Activated T-cell treated with anti-CD3 and anti-CD28 coated beads, Interleukin-2, amount 50 U/mL, for 4 hours (primary cell): ENCODE results near the gene PHLDB2. TPM values are rescaled to one million over a fixed set of nuclear protein-coding genes. Genes with fewer than 3 reads are reported as not detected.
A peak's percentile ranks its signal among the peaks of the same experiment; 100 is the strongest.

Experiments
- ATAC-seq, 2 donors: fragments of 200-7000 bp; cut with Tn5 transposase; one replicate each; pipeline ENCODE4 v1.10.0; 2021
- DNase-seq: peaks from one replicate; pipeline ENCODE4 v3.0.0-alpha.2; 2020
- H3K27me3 Mint-ChIP-seq: one replicate; pipeline ENCODE4 v1.8.0; 2021; ENCODE audit warnings: low read depth, mixed read lengths
- H3K36me3 Mint-ChIP-seq: one replicate; pipeline ENCODE4 v1.8.0; 2022; ENCODE audit warnings: mixed read lengths; ENCODE audit not compliant: insufficient read depth
- H3K4me1 Mint-ChIP-seq: one replicate; pipeline ENCODE4 v1.8.0; 2021; ENCODE audit warnings: low read depth, mixed read lengths
- H3K4me3 Mint-ChIP-seq: one replicate; pipeline ENCODE4 v1.8.0; 2021; ENCODE audit warnings: mild to moderate bottlenecking, moderate library complexity, mixed read lengths
- H3K9me3 Mint-ChIP-seq: one replicate; pipeline ENCODE4 v1.8.0; 2021; ENCODE audit warnings: mixed read lengths
- total RNA-seq, 3 donors: library from RNA; stranded (reverse); gene quantifications; one replicate each; pipeline ENCODE4 v1.2.1, GENCODE V29; 2021

The PHLDB2 gene
- total RNA-seq, 3 donors from 2014 or later, result 0.66 to 0.82 (median 0.76) TPM

DNA sequence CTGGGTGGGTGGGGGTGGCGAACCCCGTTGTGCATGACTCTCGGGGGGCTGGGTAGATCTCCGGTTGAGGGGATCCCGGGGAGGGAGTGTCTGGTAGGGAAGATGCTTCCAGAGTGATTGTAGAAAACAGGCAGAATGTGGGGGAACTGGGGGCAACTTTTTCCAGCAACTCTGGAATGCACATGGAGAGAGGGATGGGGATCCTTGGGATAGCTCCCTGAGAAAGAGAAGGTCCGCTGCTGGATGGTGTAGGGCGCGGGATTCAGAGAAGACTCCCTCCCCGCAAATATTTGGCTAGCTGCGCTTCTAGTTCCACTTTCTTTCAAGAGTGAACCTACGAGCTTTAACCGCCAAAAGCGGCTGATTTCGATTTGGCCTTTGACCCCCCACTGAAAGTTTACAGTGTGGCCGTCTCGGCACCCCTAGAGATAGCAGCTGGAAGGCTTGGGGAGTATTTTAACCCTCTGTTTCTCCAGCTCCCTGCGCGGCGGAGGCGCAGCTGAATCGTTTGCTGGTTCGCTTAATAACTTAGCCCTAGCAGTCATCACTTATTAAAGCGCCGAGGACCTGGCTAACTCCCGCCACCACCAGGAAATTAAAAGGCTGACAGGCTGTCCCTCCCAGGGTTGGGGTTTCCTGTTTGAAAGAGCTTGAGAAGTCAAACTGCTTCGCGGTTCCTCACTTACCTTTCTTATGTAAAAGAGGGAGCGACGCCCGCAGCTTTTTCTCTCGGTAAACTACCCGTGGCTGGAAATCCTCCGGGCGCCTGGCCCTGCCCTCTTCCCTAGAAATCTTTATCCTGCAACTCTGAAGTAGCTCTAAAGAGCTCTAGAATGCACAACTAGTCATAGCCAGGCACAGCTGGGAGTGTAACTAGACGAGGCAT, 1.2 kb downstream of the PHLDB2 start:
- Mint-ChIP-seq H3K27me3 (peaks cover 32% of the 10 kb centered on the region), H3K9me3 (no peaks in the 10 kb centered on the region), H3K4me1 (peaks cover 17% of the 10 kb centered on the region), H3K4me3 (peak overlapping the region; percentile 84), H3K36me3 (no peaks in the 10 kb centered on the region)
- DNase-seq, result peak; percentile 22
- peak; percentile 39 to 51 for ATAC-seq

DNA sequence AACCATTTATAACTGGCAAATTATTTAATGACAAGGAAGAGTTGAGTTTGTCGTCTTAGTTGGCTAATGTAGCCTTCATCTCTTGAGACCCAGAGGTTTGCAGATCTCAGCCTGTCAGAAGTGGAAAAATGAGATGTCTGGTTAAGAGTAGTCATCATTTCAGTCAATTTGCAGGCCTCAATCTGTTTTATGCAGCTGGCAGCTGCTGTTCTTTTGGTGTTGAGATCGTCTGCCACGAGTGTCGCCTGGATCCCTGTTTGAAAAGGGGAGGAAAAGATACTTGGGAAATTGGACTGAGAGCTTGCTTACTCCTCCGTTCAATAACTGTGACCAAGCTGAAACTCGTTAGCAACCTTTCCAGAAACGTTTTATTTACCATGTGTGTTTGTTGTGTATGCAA, 2.3 kb downstream of the PHLDB2 start:
- peak overlapping the region; percentile 84 for H3K4me3 Mint-ChIP-seq
- H3K27me3 Mint-ChIP-seq, result peaks cover 29% of the 10 kb centered on the region
- no peak for ATAC-seq

DNA sequence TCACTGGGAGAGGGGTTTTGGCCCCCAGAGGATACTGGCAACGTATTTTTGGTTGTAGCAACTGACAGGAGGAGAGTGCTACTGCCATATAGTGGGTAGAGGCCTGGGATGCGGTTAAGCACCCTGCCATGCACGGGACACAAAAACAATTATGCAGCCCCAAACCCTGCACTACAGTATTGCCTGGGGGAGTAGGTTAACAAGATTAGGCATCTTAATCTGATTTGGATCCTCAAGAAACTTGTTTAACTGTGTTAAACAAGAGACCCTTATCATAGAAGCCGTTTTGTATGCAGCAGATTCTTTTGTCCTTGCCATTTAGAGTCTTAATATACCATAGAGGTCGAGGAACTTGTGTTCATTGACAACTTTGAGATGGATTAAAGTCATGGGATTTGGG, 3.4 kb downstream of the PHLDB2 start:
- DNase-seq, result no peak
- no peaks in the 10 kb centered on the region for H3K36me3 Mint-ChIP-seq
- no peak for ATAC-seq
- peaks cover 17% of the 10 kb centered on the region for H3K4me1 Mint-ChIP-seq
- peaks cover 26% of the 10 kb centered on the region for H3K27me3 Mint-ChIP-seq
- no peak overlapping the region for H3K4me3 Mint-ChIP-seq
- H3K9me3 Mint-ChIP-seq, result no peaks in the 10 kb centered on the region

More for the DNA sequence above, 2.3 kb downstream of the PHLDB2 start:
- Mint-ChIP-seq H3K9me3 (no peaks in the 10 kb centered on the region), H3K4me1 (peaks cover 17% of the 10 kb centered on the region), H3K36me3 (no peaks in the 10 kb centered on the region)
- no peak for DNase-seq

DNA sequence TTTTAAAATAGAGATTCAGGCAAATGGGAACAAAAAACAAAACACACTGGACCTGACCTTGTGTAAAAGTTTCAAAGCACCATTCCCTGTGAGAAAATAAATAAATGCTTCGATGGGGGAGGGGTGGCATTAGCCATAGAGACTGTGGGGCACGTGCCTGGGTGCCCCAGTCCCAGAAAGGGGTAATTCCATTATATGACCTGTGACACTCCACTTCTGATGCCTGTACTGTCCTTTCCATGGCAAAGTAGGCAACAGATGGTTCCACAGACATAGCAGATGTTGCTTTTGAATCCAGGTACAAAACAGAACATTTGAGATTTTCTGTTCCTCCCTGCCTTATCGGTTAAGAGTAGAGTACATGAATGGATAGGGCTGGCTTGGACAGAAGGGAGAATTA, 3.9 kb downstream of the PHLDB2 start:
- H3K36me3 Mint-ChIP-seq, result no peaks in the 10 kb centered on the region
- no peak overlapping the region for H3K4me3 Mint-ChIP-seq
- DNase-seq, result no peak
- H3K4me1 Mint-ChIP-seq, result peaks cover 17% of the 10 kb centered on the region
- peaks cover 22% of the 10 kb centered on the region for H3K27me3 Mint-ChIP-seq
- ATAC-seq, result no peak
- no peaks in the 10 kb centered on the region for H3K9me3 Mint-ChIP-seq

DNA sequence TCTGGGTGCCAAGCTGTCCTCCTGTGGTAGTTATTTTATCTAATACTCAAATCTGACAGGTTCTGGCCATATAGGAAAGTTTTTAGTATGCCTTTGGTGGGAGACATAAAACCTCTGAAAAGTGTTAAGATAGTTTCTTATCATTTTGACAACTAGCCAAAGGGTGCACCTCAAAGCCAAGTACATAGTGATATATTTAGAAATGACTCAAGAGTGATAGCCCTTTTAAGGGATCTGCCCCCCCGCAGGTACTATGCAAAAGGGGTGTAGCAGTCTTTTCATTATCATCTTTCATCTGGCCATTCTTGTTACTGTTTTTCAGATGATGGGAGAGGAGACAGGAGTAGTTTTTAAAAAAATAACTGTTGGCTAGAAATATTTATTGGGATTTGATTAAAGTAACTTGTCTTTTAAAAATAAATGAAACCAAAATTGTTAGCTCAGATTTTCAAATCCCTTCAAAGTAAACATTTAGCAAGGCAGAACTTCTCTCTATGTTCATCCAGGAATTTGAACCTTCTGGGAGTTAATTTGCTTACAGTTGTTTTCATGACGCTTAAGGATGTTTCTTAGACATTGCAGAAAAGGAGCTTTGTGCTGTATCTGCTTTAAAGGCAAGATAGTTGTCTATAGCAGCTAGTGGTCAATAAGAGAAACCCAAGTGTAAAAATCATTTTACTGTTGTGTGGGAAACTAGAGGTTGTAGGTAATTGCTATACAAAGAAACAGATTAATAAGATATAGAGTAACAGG, 5.1 kb downstream of the PHLDB2 start:
- no peak for DNase-seq
- Mint-ChIP-seq H3K36me3 (no peaks in the 10 kb centered on the region), H3K4me1 (peaks cover 12% of the 10 kb centered on the region), H3K27me3 (peaks cover 17% of the 10 kb centered on the region), H3K4me3 (no peak overlapping the region), H3K9me3 (no peaks in the 10 kb centered on the region)
- no peak for ATAC-seq

DNA sequence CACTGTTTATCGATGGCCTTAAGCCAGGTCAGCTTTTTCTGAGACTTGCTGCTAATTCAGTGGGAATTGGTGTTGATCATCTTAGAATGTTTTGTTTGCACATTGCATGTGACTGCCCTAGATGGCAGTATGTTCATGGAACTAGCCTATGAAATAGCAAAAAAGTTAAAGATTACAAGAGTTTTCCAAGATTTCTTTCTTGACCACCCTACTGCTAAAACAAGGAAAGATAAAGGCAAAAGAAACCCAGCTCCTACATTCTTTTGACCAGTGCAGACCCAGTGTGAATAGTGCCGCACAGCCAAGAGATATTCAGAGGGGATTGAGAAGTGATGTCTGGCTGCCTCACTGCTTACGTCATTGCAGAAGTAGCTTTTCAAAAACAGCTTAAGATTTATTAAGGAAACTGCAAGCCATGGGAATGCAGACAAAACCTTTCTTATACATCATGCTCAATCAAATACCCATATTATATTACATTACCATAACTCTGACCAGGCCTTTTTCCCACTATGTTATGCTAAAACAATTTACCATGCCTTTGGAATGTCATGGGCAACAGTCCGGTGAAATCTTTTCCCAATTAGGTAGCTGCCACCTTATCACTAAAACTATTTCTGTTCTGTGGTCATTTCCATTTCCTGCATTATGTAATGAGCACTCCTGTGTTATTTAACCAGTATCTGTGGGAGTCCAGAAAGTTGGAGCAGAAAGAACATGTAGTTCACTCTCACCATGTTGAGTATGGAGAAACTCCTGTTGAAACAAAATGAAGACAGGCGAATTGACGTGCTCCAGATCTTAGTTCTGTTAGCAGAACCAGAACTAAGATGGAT, 6.0 kb downstream of the PHLDB2 start:
- ATAC-seq, result no peak
- H3K4me3 Mint-ChIP-seq, result no peak overlapping the region
- peaks cover 9% of the 10 kb centered on the region for H3K4me1 Mint-ChIP-seq
- DNase-seq, result no peak
- no peaks in the 10 kb centered on the region for H3K36me3 Mint-ChIP-seq
- H3K27me3 Mint-ChIP-seq, result peaks cover 17% of the 10 kb centered on the region
- no peaks in the 10 kb centered on the region for H3K9me3 Mint-ChIP-seq

DNA sequence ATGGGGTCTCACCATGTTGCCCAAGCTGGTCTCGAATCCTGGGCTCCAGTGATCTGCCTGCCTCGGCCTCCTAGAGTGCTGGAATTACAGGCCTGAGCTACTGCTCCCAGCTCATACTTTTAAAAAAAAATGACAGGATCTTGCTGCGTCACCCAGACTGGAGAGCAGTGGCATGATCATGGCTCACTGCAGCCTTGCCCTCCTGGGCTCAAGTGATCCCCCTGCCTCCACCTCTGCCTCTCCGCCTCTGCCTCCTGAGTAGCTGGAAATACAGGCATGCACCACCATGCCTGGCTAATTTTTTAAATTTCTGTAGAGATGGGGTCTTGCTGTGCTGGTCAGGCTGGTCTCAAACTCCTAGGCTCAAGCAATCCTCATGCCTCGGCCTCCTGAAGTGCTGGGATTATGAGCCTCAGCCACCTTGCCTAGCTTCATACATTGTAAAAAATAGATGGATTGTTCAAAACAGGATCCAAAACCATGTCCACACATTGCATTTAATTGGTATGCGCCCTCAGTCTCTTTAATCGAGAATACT, 8.9 kb downstream of the PHLDB2 start:
- Mint-ChIP-seq H3K4me1 (no peaks in the 10 kb centered on the region), H3K4me3 (no peak overlapping the region), H3K9me3 (no peaks in the 10 kb centered on the region), H3K27me3 (peaks cover 2% of the 10 kb centered on the region), H3K36me3 (no peaks in the 10 kb centered on the region)
- ATAC-seq, result no peak
- no peak for DNase-seq

GRCh38 chr3:111870620-111871019, 11.6 kb downstream of the PHLDB2 start:
- Mint-ChIP-seq H3K9me3 (no peaks in the 10 kb centered on the region), H3K36me3 (no peaks in the 10 kb centered on the region), H3K27me3 (no peaks in the 10 kb centered on the region), H3K4me1 (no peaks in the 10 kb centered on the region), H3K4me3 (no peak overlapping the region)
- no peak for DNase-seq
- ATAC-seq, result no peak

DNA sequence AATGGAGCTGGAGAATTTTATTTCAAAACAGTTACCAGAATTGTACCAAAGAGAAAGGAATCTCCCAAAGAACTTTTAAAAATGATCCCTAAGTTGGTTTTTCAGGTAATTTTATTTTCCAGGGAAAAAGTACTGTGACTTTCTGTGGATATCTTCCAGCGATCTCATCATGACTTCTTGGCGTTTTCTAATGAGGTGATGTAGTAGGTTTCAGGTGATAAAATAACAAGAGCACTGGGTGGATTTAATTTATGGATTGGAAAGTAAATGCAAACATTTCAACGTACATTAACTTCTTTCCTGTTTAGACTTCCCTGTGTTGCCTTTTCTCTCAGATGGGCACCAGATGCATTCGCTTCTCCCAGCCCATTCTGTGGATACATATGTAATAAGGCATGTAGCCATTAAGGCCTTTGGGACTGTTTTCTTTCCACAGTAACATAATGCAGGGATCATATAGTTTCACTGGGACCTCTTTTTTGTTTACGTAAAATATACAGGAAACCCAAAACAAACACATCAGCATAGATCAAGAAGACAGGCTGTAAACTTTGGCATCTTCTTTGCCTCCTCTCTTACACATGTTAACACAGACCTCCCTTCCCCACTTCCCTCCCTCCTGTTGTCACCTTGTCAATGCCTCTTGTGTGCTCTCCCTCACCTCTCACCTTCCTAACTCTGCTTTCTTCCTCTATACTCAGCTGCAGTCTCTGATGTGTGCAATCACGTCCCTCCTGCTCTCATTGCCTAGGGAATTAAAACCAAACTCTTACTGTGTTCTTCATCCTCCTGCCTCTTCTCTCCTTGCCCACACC, 13.0 kb downstream of the PHLDB2 start:
- H3K4me1 Mint-ChIP-seq, result no peaks in the 10 kb centered on the region

DNA sequence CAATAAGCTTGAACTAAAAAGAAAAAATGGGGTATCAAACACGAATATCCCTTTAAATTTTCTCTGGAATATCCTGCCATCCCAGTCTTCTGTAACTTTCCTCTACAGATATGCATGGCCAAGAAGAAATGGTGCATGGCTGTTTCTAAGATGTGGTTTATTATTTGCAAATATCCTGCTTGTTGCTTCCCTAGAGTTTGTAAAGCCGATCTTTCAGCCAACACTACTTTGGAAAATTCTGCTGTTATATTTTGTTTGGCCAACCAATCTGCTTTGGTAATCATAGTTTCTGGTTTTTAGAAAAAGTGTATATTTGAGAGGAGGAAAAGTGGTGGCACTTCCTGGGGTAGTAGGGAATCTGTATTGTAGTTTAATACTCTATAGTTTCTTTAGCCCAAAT, 13.9 kb downstream of the PHLDB2 start:
- H3K4me1 Mint-ChIP-seq, result no peaks in the 10 kb centered on the region
- ATAC-seq (no peak), DNase-seq (no peak)
- no peak overlapping the region for H3K4me3 Mint-ChIP-seq
- no peaks in the 10 kb centered on the region for H3K36me3 Mint-ChIP-seq
- no peaks in the 10 kb centered on the region for H3K9me3 Mint-ChIP-seq
- no peaks in the 10 kb centered on the region for H3K27me3 Mint-ChIP-seq

More for the DNA sequence above, 13.0 kb downstream of the PHLDB2 start:
- Mint-ChIP-seq H3K4me3 (no peak overlapping the region), H3K9me3 (no peaks in the 10 kb centered on the region), H3K27me3 (no peaks in the 10 kb centered on the region), H3K36me3 (no peaks in the 10 kb centered on the region)
- DNase-seq (no peak), ATAC-seq (no peak)

DNA sequence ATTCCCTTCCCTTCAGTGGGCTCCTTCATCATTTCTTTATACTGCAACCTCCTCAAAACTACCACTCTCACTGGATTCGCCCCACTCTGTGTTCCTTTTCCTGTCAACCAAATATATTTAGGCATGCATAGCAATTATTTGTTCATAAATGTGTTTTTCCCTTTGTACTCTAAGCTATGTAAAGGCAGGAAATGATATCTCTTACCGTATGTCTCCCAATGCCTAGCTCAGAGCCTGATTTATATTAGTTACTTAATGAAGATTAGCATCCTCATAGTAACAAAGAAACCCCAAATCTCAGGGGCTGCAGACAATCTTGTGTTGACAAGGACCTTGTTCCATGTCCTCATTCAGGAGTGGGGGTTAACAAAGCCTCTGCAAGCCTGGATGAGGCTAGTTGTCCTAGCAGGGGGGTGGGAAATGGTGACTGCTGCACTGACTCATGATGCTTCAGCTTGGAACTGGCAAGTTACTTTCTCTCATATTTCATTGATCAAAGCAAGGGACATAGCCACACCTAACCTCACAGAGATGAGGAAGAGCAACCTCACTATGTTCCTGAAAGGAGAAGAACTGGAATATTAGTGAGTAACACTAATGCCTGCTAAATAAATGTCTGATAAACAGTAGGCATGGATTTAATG, 15.2 kb downstream of the PHLDB2 start:
- Mint-ChIP-seq H3K27me3 (no peaks in the 10 kb centered on the region), H3K4me3 (no peak overlapping the region), H3K36me3 (no peaks in the 10 kb centered on the region), H3K9me3 (no peaks in the 10 kb centered on the region), H3K4me1 (no peaks in the 10 kb centered on the region)
- ATAC-seq, result no peak
- no peak for DNase-seq

DNA sequence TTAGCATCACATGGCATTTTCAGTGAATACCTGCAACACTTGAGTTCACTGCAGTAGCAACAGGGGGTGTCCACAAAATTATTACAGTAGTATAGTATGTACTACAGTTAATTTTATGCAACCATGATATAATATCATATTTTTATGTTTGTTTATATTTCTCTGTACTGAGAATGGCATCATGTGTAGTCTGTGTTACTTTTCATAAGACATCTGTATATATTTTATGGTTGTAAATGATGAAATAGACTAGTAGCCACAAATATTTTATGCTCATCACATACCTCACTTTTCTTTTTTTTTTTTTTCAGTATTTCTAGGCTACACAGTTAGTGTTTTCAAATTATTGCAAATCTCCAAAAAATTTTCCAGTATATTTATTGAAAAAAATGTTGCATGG, 22.4 kb downstream of the PHLDB2 start:
- DNase-seq (no peak), ATAC-seq (no peak)
- H3K4me1 Mint-ChIP-seq, result peaks cover 1% of the 10 kb centered on the region
- H3K36me3 Mint-ChIP-seq, result peaks cover 4% of the 10 kb centered on the region
- no peak overlapping the region for H3K4me3 Mint-ChIP-seq
- peaks cover 6% of the 10 kb centered on the region for H3K9me3 Mint-ChIP-seq
- H3K27me3 Mint-ChIP-seq, result no peaks in the 10 kb centered on the region

- Mint-ChIP-seq H3K27me3 (no peaks in the 10 kb centered on the region), H3K36me3 (peaks cover 4% of the 10 kb centered on the region), H3K9me3 (peaks cover 6% of the 10 kb centered on the region), H3K4me3 (no peak overlapping the region), H3K4me1 (peaks cover 1% of the 10 kb centered on the region)
- DNase-seq, result no peak
- ATAC-seq, result no peak
Measured at GRCh38 chr3:111882194-111882593, 23.1 kb downstream of the PHLDB2 start.
